Testis (tissue), 2 donors: ENCODE measurements around the gene PLCL2.

ENCODE experiments used
- POLR2A ChIP-seq: fragments of 450-650 bp; IDR thresholded peaks from one replicate; pipeline ENCODE4 v1.6.1; 2017; ENCODE audit warnings: antibody characterized with exemption, mild to moderate bottlenecking, moderate library complexity
- TF ChIP-seq, protein P1 (sequence below), 3 experiments: fragments of 450-650 bp in 2 of 3; fragments of 200-600 bp in 1 of 3; sonication (generic) in 1 of 3; IDR thresholded peaks; one replicate each; pipeline ENCODE4 v1.5.1; 2016 to 2019; ENCODE audit warnings: antibody characterized with exemption in 3 of 3, mild to moderate bottlenecking in 2 of 3, moderate library complexity in 1 of 3

DNA sequence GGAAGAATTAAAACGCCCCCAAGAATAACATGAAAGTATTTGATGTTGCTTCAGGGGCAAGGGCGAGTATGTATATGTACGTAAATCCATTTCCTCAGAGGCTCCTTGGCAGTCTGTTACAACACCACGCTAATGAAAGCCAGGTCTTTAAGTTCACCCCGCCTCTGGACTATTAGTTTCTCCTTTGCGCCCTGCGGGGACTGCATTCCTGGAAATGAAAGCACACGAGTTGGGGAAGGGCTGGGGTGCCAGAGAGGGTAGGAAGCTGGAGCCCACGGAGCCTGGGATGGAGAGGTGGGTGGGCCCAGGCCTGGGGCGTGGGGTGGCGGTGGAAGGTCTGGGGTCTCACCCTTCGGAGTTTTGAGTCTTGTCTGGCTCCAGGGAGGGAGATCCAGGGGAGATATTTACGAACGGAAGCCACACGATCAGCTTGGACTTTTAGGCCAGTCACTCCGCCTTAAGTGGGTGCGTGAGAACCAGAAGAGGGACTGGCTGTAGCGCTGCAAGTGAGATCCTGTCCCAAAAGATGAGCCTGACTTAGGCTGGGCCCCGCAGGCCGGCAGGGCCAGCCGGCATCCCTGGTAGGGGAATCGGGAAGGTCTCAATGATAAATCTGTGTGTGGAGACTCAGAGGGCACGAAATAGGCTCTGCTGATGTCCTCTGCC lies 1.6 kb upstream of the PLCL2 start:
- TF ChIP-seq, protein P1, sequence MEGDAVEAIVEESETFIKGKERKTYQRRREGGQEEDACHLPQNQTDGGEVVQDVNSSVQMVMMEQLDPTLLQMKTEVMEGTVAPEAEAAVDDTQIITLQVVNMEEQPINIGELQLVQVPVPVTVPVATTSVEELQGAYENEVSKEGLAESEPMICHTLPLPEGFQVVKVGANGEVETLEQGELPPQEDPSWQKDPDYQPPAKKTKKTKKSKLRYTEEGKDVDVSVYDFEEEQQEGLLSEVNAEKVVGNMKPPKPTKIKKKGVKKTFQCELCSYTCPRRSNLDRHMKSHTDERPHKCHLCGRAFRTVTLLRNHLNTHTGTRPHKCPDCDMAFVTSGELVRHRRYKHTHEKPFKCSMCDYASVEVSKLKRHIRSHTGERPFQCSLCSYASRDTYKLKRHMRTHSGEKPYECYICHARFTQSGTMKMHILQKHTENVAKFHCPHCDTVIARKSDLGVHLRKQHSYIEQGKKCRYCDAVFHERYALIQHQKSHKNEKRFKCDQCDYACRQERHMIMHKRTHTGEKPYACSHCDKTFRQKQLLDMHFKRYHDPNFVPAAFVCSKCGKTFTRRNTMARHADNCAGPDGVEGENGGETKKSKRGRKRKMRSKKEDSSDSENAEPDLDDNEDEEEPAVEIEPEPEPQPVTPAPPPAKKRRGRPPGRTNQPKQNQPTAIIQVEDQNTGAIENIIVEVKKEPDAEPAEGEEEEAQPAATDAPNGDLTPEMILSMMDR (IDR thresholded peaks at IDR 0.05): no peak
- no peak for TF ChIP-seq POLR2A
